HepG2 (cell line): Measurements from ENCODE around the gene FUBP3. TPM values are rescaled to one million over a fixed set of nuclear protein-coding genes. Genes with fewer than 3 reads are reported as not detected.
A peak's percentile ranks its signal among the peaks of the same experiment; 100 is the strongest.

Source experiments
- AGO2 ChIP-seq: fragments of 200-400 bp; formaldehyde crosslinking; optimal IDR thresholded peaks from 2 replicates; pipeline ENCODE3; 2017; ENCODE audit warnings: mild to moderate bottlenecking, low read depth, low read length, moderate library complexity
- AKAP8 ChIP-seq: sonication (generic); formaldehyde crosslinking; IDR thresholded peaks from 2 replicates; pipeline ENCODE4 v1.5.1; 2020; ENCODE audit warnings: mild to moderate bottlenecking, missing genetic modification reagents
- FOXK2 ChIP-seq: fragments of 450-650 bp; IDR thresholded peaks from 2 replicates; pipeline ENCODE4 v1.6.1; 2016
- NFE2 ChIP-seq: sonication (generic); formaldehyde crosslinking; IDR thresholded peaks from 2 replicates; pipeline ENCODE4 v1.4.0; 2020; ENCODE audit warnings: missing genetic modification reagents
- SP1 ChIP-seq, 2 experiments: fragments of 450-650 bp in 1 of 2; sonication (generic) in 1 of 2; formaldehyde crosslinking in 1 of 2; IDR thresholded peaks; 2 replicates each; pipeline versions ENCODE4 v1.4.0 to v1.6.1; 2016 to 2020; ENCODE audit warnings: missing genetic modification reagents in 1 of 2
- THYN1 ChIP-seq: sonication (generic); formaldehyde crosslinking; IDR thresholded peaks from 2 replicates; pipeline ENCODE4 v1.8.1; 2023; ENCODE audit warnings: low read depth, mild to moderate bottlenecking, moderate library complexity, missing genetic modification reagents, borderline replicate concordance
- YY1 ChIP-seq: IDR thresholded peaks from 2 replicates; pipeline ENCODE4 v1.6.1; 2011; ENCODE audit warnings: low read length, low read depth, moderate library complexity, mild to moderate bottlenecking; ENCODE audit not compliant: insufficient read depth, insufficient replicate concordance
- ZNF253 ChIP-seq: sonication (generic); formaldehyde crosslinking; IDR thresholded peaks from 2 replicates; pipeline ENCODE4 v1.8.0; 2022; ENCODE audit warnings: mild to moderate bottlenecking, missing genetic modification reagents, borderline replicate concordance
- ZNF556 ChIP-seq: sonication (generic); formaldehyde crosslinking; IDR thresholded peaks from 2 replicates; pipeline ENCODE4 v1.4.0; 2020; ENCODE audit warnings: mild to moderate bottlenecking, missing genetic modification reagents, borderline replicate concordance
- ZNF616 ChIP-seq: sonication (generic); formaldehyde crosslinking; IDR thresholded peaks from 2 replicates; pipeline ENCODE4 v1.5.0; 2020; ENCODE audit warnings: low read depth, mild to moderate bottlenecking, missing genetic modification reagents
- ZNF878 ChIP-seq: sonication (generic); formaldehyde crosslinking; IDR thresholded peaks from 2 replicates; pipeline ENCODE4 v1.8.1; 2023; ENCODE audit warnings: mild to moderate bottlenecking, missing genetic modification reagents, moderate library complexity
- ZSCAN22 ChIP-seq: sonication (generic); formaldehyde crosslinking; IDR thresholded peaks from 2 replicates; pipeline ENCODE4 v1.4.0; 2020; ENCODE audit warnings: mild to moderate bottlenecking, missing genetic modification reagents
- polyA plus RNA-seq, 8 experiments: library from polyadenylated mRNA; depleted of rRNA in 3 of 8; stranded (reverse) in 7 of 8; unstranded in 1 of 8; fragments of >200 nt; fragmentation: Illumina TruSeq in 4 of 8; extraction: Trizol in 4 of 8; gene quantifications; 2 replicates each; pipeline versions ENCODE4 v1.2.1 to v1.2.3, GENCODE V29; 2011 to 2016; ENCODE audit warnings: low read depth in 4 of 8, missing spikeins in 1 of 8, mixed read lengths in 1 of 8; ENCODE audit not compliant: insufficient read depth in 1 of 8
- total RNA-seq, 5 experiments: library from RNA; depleted of rRNA; stranded (reverse); fragments of >200 nt; fragmentation: Illumina TruSeq; extraction: Trizol; gene quantifications; 2 replicates each; pipeline ENCODE4 v1.2.3, GENCODE V29; 2016; ENCODE audit warnings: low read depth in 1 of 5
- TF ChIP-seq, protein P1 (sequence below): sonication (generic); formaldehyde crosslinking; IDR thresholded peaks from 2 replicates; pipeline ENCODE4 v1.5.1; 2020; ENCODE audit warnings: mild to moderate bottlenecking, missing genetic modification reagents, borderline replicate concordance
- TF ChIP-seq, protein P2 (sequence below): sonication (generic); formaldehyde crosslinking; IDR thresholded peaks from 2 replicates; pipeline ENCODE4 v1.5.0; 2020; ENCODE audit warnings: missing genetic modification reagents, mild to moderate bottlenecking, borderline replicate concordance
- TF ChIP-seq, protein P3 (sequence below): sonication (generic); formaldehyde crosslinking; IDR thresholded peaks from 2 replicates; pipeline ENCODE4 v1.4.0; 2020; ENCODE audit warnings: missing genetic modification reagents

Gene FUBP3
- total and polyA plus RNA-seq, 2 of the 13 experiments (the other 11 are each of a cell fraction or from before 2014, with no cell fraction given) = 28.7 to 40.0 TPM

- TF ChIP-seq, protein P1, sequence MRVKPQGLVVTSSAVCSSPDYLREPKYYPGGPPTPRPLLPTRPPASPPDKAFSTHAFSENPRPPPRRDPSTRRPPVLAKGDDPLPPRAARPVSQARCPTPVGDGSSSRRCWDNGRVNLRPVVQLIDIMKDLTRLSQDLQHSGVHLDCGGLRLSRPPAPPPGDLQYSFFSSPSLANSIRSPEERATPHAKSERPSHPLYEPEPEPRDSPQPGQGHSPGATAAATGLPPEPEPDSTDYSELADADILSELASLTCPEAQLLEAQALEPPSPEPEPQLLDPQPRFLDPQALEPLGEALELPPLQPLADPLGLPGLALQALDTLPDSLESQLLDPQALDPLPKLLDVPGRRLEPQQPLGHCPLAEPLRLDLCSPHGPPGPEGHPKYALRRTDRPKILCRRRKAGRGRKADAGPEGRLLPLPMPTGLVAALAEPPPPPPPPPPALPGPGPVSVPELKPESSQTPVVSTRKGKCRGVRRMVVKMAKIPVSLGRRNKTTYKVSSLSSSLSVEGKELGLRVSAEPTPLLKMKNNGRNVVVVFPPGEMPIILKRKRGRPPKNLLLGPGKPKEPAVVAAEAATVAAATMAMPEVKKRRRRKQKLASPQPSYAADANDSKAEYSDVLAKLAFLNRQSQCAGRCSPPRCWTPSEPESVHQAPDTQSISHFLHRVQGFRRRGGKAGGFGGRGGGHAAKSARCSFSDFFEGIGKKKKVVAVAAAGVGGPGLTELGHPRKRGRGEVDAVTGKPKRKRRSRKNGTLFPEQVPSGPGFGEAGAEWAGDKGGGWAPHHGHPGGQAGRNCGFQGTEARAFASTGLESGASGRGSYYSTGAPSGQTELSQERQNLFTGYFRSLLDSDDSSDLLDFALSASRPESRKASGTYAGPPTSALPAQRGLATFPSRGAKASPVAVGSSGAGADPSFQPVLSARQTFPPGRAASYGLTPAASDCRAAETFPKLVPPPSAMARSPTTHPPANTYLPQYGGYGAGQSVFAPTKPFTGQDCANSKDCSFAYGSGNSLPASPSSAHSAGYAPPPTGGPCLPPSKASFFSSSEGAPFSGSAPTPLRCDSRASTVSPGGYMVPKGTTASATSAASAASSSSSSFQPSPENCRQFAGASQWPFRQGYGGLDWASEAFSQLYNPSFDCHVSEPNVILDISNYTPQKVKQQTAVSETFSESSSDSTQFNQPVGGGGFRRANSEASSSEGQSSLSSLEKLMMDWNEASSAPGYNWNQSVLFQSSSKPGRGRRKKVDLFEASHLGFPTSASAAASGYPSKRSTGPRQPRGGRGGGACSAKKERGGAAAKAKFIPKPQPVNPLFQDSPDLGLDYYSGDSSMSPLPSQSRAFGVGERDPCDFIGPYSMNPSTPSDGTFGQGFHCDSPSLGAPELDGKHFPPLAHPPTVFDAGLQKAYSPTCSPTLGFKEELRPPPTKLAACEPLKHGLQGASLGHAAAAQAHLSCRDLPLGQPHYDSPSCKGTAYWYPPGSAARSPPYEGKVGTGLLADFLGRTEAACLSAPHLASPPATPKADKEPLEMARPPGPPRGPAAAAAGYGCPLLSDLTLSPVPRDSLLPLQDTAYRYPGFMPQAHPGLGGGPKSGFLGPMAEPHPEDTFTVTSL (CRISPR knock-in tag) = 0 out of 2 replicates have a peak, but pooled peaks have one; percentile 33
- TF ChIP-seq ZNF878 (CRISPR knock-in tag) = no peak
- 0 out of 2 replicates have a peak, but pooled peaks have one; percentile 9 for TF ChIP-seq ZNF616
- TF ChIP-seq NFE2 (CRISPR knock-in tag) = no peak
- TF ChIP-seq AKAP8 (CRISPR knock-in tag) = no peak
- TF ChIP-seq ZSCAN22 (CRISPR knock-in tag) = no peak; the same call in 1 of the 2 replicates
- 0 out of 2 replicates have a peak, but pooled peaks have one; percentile 28 for TF ChIP-seq THYN1 (CRISPR knock-in tag)
- no peak for TF ChIP-seq FOXK2
- TF ChIP-seq AGO2 = peak; percentile 15
- TF ChIP-seq, protein P2, sequence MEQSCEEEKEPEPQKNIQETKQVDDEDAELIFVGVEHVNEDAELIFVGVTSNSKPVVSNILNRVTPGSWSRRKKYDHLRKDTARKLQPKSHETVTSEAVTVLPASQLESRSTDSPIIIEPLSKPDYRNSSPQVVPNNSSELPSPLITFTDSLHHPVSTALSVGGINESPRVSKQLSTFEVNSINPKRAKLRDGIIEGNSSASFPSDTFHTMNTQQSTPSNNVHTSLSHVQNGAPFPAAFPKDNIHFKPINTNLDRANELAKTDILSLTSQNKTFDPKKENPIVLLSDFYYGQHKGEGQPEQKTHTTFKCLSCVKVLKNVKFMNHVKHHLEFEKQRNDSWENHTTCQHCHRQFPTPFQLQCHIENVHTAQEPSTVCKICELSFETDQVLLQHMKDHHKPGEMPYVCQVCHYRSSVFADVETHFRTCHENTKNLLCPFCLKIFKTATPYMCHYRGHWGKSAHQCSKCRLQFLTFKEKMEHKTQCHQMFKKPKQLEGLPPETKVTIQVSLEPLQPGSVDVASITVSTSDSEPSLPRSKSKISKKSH (CRISPR knock-in tag) = no peak
- TF ChIP-seq SP1 (IDR thresholded peaks at IDR 0.05) = no peak
- TF ChIP-seq SP1 (CRISPR knock-in tag; IDR thresholded peaks at IDR 0.05) = peak; percentile 88
- peak; percentile 82 for TF ChIP-seq YY1
- peak; percentile 83; the same call in 1 of the 2 replicates for TF ChIP-seq ZNF556 (CRISPR knock-in tag)
- TF ChIP-seq ZNF253 (CRISPR knock-in tag) = peak; percentile 12; the same call in 1 of the 2 replicates
- TF ChIP-seq, protein P3, sequence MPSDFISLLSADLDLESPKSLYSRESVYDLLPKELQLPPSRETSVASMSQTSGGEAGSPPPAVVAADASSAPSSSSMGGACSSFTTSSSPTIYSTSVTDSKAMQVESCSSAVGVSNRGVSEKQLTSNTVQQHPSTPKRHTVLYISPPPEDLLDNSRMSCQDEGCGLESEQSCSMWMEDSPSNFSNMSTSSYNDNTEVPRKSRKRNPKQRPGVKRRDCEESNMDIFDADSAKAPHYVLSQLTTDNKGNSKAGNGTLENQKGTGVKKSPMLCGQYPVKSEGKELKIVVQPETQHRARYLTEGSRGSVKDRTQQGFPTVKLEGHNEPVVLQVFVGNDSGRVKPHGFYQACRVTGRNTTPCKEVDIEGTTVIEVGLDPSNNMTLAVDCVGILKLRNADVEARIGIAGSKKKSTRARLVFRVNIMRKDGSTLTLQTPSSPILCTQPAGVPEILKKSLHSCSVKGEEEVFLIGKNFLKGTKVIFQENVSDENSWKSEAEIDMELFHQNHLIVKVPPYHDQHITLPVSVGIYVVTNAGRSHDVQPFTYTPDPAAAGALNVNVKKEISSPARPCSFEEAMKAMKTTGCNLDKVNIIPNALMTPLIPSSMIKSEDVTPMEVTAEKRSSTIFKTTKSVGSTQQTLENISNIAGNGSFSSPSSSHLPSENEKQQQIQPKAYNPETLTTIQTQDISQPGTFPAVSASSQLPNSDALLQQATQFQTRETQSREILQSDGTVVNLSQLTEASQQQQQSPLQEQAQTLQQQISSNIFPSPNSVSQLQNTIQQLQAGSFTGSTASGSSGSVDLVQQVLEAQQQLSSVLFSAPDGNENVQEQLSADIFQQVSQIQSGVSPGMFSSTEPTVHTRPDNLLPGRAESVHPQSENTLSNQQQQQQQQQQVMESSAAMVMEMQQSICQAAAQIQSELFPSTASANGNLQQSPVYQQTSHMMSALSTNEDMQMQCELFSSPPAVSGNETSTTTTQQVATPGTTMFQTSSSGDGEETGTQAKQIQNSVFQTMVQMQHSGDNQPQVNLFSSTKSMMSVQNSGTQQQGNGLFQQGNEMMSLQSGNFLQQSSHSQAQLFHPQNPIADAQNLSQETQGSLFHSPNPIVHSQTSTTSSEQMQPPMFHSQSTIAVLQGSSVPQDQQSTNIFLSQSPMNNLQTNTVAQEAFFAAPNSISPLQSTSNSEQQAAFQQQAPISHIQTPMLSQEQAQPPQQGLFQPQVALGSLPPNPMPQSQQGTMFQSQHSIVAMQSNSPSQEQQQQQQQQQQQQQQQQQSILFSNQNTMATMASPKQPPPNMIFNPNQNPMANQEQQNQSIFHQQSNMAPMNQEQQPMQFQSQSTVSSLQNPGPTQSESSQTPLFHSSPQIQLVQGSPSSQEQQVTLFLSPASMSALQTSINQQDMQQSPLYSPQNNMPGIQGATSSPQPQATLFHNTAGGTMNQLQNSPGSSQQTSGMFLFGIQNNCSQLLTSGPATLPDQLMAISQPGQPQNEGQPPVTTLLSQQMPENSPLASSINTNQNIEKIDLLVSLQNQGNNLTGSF (CRISPR knock-in tag) = no peak
Measured at GRCh38 chr9:130578865-130579737, at the start of gene FUBP3 (continued).
